ENCODE data around the gene VCP. TPM values are rescaled to one million over a fixed set of nuclear protein-coding genes. Genes with fewer than 3 reads are reported as not detected.

The VCP gene
- total RNA-seq, 4 donors from 2014 or later, result 265 to 354 (median 342) TPM

DNA sequence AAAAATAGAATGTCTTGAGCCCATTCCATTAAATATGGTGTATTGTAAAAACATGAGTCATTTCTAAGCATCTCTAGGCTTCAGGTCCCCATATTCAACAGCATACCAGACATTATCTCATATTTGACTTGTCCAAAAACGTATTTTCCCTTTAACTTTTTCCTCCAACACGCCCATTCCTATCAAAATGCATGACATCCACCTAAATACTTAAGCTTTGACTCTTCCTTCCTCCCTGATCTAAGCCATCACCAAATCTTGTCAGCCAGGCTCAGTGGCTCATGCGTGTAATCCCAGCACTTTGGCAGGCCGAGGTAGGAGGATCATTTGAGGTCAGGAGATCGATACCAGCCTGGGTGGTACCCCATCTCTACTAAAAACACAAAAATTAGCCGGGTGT is 23.9 kb downstream of the VCP start:
- H3K9me3 ChIP-seq, result no peaks in the 10 kb centered on the region
- in situ Hi-C loops (cut with MboI; ENCODE audit: low sequenced_read_pairs in 4 of 4) (no loop called here), intact Hi-C loops (cut with DNase I; ENCODE audit: low total_unique reads) (loop anchor here (5.0 kb wide), 1 partner anchor 36 kb away; no protein-coding TSS in a partner anchor)
- TF ChIP-seq, protein P1, sequence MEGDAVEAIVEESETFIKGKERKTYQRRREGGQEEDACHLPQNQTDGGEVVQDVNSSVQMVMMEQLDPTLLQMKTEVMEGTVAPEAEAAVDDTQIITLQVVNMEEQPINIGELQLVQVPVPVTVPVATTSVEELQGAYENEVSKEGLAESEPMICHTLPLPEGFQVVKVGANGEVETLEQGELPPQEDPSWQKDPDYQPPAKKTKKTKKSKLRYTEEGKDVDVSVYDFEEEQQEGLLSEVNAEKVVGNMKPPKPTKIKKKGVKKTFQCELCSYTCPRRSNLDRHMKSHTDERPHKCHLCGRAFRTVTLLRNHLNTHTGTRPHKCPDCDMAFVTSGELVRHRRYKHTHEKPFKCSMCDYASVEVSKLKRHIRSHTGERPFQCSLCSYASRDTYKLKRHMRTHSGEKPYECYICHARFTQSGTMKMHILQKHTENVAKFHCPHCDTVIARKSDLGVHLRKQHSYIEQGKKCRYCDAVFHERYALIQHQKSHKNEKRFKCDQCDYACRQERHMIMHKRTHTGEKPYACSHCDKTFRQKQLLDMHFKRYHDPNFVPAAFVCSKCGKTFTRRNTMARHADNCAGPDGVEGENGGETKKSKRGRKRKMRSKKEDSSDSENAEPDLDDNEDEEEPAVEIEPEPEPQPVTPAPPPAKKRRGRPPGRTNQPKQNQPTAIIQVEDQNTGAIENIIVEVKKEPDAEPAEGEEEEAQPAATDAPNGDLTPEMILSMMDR (IDR thresholded peaks at IDR 0.05 in 4 of 5, conservative IDR thresholded peaks at IDR 0.05 in 1 of 5), result no peak
- TF ChIP-seq POLR2A (IDR thresholded peaks at IDR 0.05), result no peak
- no peak overlapping the region for H3K27ac ChIP-seq
- no peak for ATAC-seq
- peaks cover 6 to 10% of the 10 kb centered on the region in 2 donors for H3K4me1 ChIP-seq
- no peak overlapping the region for H3K4me3 ChIP-seq
- H3K27me3 ChIP-seq, result no peaks in the 10 kb centered on the region
- H3K36me3 ChIP-seq, result peaks cover 0 to 70% of the 10 kb centered on the region in 2 donors
- DNase-seq, result no peak

DNA sequence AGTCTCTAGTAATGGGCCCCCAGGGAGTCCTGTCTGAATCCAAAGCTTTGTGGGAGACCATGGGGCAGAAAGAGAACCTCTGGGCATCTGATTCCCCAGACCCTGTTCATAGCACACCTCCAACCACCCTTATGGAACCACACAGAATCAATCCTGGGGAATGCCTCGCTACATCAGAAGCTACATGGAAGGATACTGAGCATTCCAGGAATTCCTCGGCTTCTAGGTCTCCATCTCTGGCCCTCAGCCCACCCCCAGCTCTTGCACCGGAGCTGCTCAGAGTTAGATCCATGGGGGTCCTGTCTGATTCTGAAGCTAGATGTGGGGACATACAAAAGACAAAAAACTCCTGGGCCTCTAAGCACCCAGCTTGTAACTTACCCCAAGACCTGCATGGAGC is 28.4 kb downstream of the VCP start:
- H3K4me1 ChIP-seq, result no peaks in the 10 kb centered on the region
- H3K27ac ChIP-seq, result no peak overlapping the region
- peaks cover 0 to 83% of the 10 kb centered on the region in 2 donors for H3K36me3 ChIP-seq
- TF ChIP-seq, protein P1 (IDR thresholded peaks at IDR 0.05 in 4 of 5, conservative IDR thresholded peaks at IDR 0.05 in 1 of 5), result no peak
- TF ChIP-seq POLR2A (IDR thresholded peaks at IDR 0.05), result no peak
- in situ Hi-C loops (cut with MboI; ENCODE audit: low sequenced_read_pairs in 4 of 4) (no loop called here), intact Hi-C loops (cut with DNase I; ENCODE audit: low total_unique reads) (no loop called here)
- no peaks in the 10 kb centered on the region for H3K9me3 ChIP-seq
- no peak overlapping the region for H3K4me3 ChIP-seq
- ATAC-seq (no peak), DNase-seq (no peak)
- H3K27me3 ChIP-seq, result no peaks in the 10 kb centered on the region

DNA sequence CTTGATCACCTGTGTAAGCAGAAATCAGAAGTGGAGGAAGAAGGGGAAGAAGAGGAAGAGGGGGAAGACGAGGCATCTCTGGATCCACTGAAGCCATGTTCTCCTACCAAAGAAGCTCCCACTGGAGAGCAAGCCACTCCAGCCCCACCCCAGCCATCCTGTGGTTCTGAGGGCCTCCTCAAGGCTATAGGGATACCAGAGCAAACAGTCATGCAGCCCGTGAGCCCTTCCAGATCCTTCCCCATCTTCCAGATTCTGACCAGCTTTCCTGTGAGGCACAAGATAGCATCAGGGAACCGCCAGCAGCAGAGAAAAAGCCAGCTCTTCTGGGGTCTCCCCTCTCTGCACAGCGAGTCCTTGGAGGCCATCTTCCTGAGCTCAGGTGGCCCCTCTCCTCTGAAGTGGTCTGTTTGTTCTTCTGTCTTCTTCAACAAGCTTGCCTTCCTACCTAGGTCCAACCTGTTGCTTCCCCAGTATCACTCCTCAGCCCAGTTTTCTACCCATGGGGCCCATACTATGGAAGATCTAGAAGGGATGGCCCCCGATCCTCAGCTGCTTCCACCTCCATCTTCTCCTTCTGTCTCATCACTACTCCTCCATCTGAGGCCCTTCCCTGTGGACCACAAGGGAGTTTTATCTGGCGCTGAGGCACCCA is 29.4 kb downstream of the VCP start:
- Histone ChIP-seq H3K27ac (peak overlapping the region; percentile 29 to 67 (median 56)), H3K4me1 (no peaks in the 10 kb centered on the region), H3K27me3 (no peaks in the 10 kb centered on the region), H3K4me3 (no peak overlapping the region), H3K36me3 (peaks cover 0 to 79% of the 10 kb centered on the region in 2 donors), H3K9me3 (no peaks in the 10 kb centered on the region)
- ATAC-seq (no peak), DNase-seq (no peak)
- in situ Hi-C loops (cut with MboI; ENCODE audit: low sequenced_read_pairs in 4 of 4) (no loop called here), intact Hi-C loops (cut with DNase I; ENCODE audit: low total_unique reads) (no loop called here)
- TF ChIP-seq, protein P1 (IDR thresholded peaks at IDR 0.05 in 4 of 5, conservative IDR thresholded peaks at IDR 0.05 in 1 of 5), result no peak
- no peak for TF ChIP-seq POLR2A (IDR thresholded peaks at IDR 0.05)

DNA sequence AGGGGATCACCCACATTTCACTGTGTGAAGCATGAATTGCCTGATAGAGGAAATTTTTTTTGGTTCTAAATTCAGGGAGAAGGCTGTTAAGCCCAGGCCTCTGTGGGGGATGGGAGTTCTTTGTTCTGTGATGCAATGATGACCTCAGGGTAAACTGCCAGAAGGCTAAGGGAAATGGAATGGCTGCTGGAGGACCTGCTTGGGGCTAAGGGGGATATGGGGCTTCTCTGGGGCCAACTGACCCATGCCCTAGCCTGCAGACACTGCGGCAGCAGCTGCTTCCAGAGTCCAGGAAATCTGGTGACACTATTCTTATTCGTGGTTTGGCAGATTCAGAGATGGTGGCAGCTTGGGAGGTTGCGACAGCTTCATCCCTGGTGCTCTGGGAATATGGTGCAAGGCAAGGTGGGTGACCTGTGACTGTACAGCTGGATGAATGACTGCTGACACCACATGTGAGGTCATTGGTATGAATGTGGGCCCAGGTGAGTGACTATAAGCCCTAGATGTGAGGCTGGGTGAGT is 30.3 kb downstream of the VCP start:
- Histone ChIP-seq H3K9me3 (no peaks in the 10 kb centered on the region), H3K36me3 (peaks cover 0 to 78% of the 10 kb centered on the region in 2 donors), H3K27ac (peak overlapping the region; percentile 50 to 67 (median 57)), H3K4me1 (no peaks in the 10 kb centered on the region), H3K27me3 (no peaks in the 10 kb centered on the region), H3K4me3 (no peak overlapping the region)
- TF ChIP-seq, protein P1 (IDR thresholded peaks at IDR 0.05 in 4 of 5, conservative IDR thresholded peaks at IDR 0.05 in 1 of 5), result no peak
- no peak for TF ChIP-seq POLR2A (IDR thresholded peaks at IDR 0.05)
- DNase-seq, result peak in 1 of 2 donors; percentile 70
- in situ Hi-C loops (cut with MboI; ENCODE audit: low sequenced_read_pairs in 4 of 4) (no loop called here), intact Hi-C loops (cut with DNase I; ENCODE audit: low total_unique reads) (no loop called here)
- peak; percentile 53 to 83 for ATAC-seq

Data from gastrocnemius medialis (tissue), 4 donors.